HUES64 (cell line): ENCODE data around the gene TIPARP.
"Not testable (repeated sequence)": the region's sequence is repeated elsewhere in the genome, so short reads cannot be mapped to it uniquely, and the experiment has no call there.

Source experiments
- H3K27ac ChIP-seq: 2 replicates; pipeline ENCODE4 v1.7.0; 2013; ENCODE audit warnings: low read depth, low read length, inconsistent platforms
- H3K27me3 ChIP-seq: 2 replicates; pipeline ENCODE4 v1.6.1; 2013; ENCODE audit warnings: mild to moderate bottlenecking, low read length; ENCODE audit not compliant: insufficient read depth
- H3K36me3 ChIP-seq: 2 replicates; pipeline ENCODE4 v1.6.1; 2013; ENCODE audit warnings: mild to moderate bottlenecking, low read length; ENCODE audit not compliant: insufficient read depth
- H3K4me1 ChIP-seq: 2 replicates; pipeline ENCODE4 v1.6.1; 2013; ENCODE audit warnings: mild to moderate bottlenecking, low read length, moderate library complexity; ENCODE audit not compliant: insufficient read depth
- H3K4me3 ChIP-seq: 2 replicates; pipeline ENCODE4 v1.5.1; 2013; ENCODE audit warnings: mild to moderate bottlenecking, low read length, moderate library complexity
- H3K9ac ChIP-seq: 2 replicates; pipeline ENCODE4 v1.6.1; 2013; ENCODE audit warnings: mild to moderate bottlenecking, low read depth, low read length
- H3K9me3 ChIP-seq: 2 replicates; pipeline ENCODE4 v1.6.1; 2013; ENCODE audit warnings: low read depth, low read length; ENCODE audit not compliant: insufficient read depth
- WGBS: fragments of 150-250, 120-280 bp; methylation state at CpG from one replicate; pipeline ENCODE4 v1.1.7; 2013; ENCODE audit warnings: missing lambda C conversion rate; 5-methylcytosine and 5-hydroxymethylcytosine counted together

The TIPARP gene

DNA sequence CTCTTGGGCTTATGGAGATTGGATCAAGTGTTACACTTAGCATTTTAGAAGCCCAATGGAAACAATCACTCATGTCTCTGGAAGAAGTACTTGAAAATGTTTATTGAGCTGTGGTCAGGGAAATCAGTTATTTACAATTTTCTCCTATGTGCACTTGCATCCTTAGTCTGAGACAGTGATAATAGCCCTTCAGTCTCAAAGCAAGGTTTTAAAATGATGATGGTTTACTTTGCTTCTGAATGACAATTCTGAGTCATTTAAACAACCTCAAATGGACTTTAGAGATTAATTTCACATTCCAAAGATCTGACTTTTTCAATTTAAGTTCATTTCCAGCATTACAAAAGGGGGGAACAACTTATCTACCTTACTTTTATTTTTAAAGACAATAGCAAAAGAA lies 20.1 kb downstream of the TIPARP start:
- no peak overlapping the region for H3K27ac ChIP-seq
- H3K4me1 ChIP-seq = no peaks in the 10 kb centered on the region; the same call in 1 of the 2 replicates
- no peaks in the 10 kb centered on the region for H3K27me3 ChIP-seq

DNA sequence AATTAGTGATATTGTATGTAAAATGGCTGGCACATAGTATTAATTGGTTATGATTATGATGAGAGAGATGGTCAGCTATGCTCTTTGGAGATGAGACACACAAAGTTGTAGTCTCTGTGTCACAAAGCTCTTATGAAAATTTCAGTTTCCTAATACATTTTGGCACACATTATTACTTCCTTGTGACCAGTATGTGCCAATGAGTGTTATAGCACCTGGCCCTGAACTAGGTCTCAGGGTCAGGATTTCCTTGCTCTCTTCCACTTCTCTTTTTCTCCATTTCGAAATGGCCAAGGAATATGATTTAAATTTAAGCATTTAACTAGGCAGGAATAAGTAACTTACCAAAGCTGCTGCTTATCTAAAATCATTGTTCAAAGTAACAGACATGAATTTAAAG lies 28.0 kb downstream of the TIPARP start:
- no peak overlapping the region for H3K27ac ChIP-seq
- no peak overlapping the region for H3K9ac ChIP-seq
- H3K4me1 ChIP-seq = no peaks in the 10 kb centered on the region
- no CpG with 5 or more reads among the region's 1 CpG for WGBS
- no peaks in the 10 kb centered on the region for H3K27me3 ChIP-seq
- H3K4me3 ChIP-seq = no peak overlapping the region
- no peaks in the 10 kb centered on the region for H3K9me3 ChIP-seq
- H3K36me3 ChIP-seq = peaks cover 35% of the 10 kb centered on the region

More for the DNA sequence above, 20.1 kb downstream of the TIPARP start:
- Histone ChIP-seq H3K9ac (no peak overlapping the region), H3K36me3 (peaks cover 41% of the 10 kb centered on the region), H3K9me3 (no peaks in the 10 kb centered on the region), H3K4me3 (no peak overlapping the region)

DNA sequence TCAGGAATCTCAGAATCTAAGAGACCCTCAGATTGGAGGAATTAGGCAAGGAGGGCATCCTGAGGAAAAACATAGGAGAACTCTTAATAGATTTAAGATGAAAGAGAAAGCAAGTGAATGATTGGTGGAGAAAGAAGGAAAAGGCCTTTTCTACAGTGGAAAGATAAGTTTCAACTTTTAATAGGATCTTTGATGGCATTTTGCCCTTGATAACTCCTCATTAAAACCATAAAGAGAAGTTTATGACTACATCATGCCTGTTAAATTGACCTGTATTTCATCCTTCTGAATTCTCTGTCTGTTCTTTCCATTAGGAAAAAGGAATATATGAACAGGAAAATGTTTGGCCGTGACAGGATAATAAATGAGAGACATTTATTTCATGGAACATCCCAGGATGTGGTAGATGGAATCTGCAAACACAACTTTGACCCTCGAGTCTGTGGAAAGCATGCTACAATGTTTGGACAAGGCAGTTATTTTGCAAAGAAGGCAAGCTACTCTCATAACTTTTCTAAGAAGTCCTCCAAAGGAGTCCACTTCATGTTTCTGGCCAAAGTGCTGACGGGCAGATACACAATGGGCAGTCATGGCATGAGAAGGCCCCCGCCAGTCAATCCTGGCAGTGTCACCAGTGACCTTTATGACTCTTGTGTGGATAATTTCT lies 30.1 kb downstream of the TIPARP start:
- H3K4me1 ChIP-seq = no peaks in the 10 kb centered on the region
- no peak overlapping the region for H3K9ac ChIP-seq
- WGBS = 95% methylated on average over 4 of the region's 4 CpGs
- H3K36me3 ChIP-seq = peaks cover 30% of the 10 kb centered on the region
- H3K27me3 ChIP-seq = no peaks in the 10 kb centered on the region
- H3K27ac ChIP-seq = no peak overlapping the region
- H3K9me3 ChIP-seq = no peaks in the 10 kb centered on the region
- H3K4me3 ChIP-seq = no peak overlapping the region

DNA sequence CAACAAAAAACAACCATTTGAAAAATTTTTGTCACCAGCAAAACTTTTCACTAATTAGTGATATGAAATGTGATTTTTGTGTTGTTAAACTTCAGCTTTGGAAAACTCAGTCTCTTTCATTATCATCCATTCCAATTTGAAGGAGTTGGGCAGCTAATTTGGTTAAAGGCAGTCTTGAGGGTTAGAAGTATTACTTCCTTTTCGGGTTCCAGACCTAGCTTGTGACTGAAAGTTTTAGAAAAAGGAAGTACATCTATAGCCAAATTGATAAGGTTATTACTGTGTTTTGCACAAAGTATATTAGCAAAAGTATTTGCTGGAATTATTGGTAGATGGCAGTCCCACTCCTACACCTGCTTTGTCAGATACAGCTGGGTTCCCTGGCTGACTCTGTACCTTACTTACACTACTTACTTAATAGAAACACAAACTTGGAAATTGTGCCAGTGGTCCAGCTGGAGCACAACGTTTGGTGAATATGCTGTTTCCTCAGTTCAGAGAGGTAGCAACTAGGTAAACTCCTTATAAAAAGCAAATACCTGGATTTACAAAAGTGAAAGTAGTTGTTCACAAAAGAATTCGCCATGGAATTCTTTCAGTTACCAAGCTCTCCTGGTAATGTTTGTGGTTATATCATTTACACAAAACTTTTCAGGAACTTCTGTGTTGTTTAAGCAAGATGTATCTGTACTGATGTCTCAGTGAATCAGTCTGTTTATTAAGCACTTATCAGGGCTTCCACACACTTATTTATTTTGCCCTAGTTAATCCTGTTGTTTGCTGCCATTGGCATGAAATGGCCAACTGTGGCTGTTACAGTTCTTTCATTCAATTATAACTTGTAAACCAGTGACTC lies 31.6 kb downstream of the TIPARP start:
- no peaks in the 10 kb centered on the region for H3K4me1 ChIP-seq
- no peak overlapping the region for H3K9ac ChIP-seq
- no peaks in the 10 kb centered on the region for H3K27me3 ChIP-seq
- 92% methylated on average over 2 of the region's 3 CpGs for whole genome bisulfite sequencing
- no peak overlapping the region for H3K27ac ChIP-seq
- H3K36me3 ChIP-seq = peaks cover 35% of the 10 kb centered on the region
- no peaks in the 10 kb centered on the region for H3K9me3 ChIP-seq
- H3K4me3 ChIP-seq = no peak overlapping the region

DNA sequence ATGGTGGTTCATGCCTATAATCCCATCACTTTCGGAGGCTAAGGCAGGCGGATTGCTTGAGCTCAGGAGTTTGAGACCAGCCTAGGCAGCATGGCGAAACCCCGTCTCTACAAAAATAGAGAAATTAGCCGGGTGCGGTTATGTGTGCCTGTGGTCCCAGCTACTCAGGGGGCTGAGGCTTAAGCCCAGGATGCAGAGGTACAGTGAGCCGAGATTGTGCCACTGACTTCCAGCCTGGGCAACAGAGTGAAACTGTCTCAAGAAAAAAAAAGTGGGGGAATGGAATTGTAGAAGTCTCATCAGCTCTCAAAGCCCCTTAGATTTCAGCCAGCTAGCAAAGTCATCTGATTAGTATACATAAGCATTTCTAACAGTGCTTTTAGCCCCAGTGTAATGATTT lies 33.2 kb downstream of the TIPARP start:
- peaks cover 36% of the 10 kb centered on the region for H3K36me3 ChIP-seq
- 95% methylated on average over 7 of the region's 7 CpGs for WGBS

DNA sequence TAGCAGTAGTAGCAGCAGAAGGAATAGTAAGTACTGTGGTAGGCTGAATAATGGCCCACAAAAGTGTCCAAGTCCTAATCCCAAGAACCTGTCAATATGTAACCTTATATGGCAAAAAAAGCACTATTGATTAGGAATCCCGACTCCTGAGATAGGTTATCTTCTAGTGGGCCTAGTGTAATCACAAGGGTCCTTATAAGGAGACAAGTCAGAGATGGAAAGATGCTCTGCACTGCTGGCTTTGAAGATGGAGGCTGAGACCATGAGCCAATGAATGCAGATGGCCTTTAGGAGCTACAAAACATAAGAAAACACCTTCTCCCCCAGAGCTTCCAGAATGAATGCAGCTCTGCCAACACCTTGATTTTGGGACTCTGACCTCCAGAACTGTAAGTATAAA lies 36.0 kb downstream of the TIPARP start:
- Histone ChIP-seq H3K36me3 (peaks cover 16% of the 10 kb centered on the region; the same call in 1 of the 2 replicates), H3K27me3 (no peaks in the 10 kb centered on the region), H3K9me3 (no peaks in the 10 kb centered on the region), H3K4me3 (no peak overlapping the region), H3K27ac (no peak overlapping the region), H3K4me1 (no peaks in the 10 kb centered on the region), H3K9ac (no peak overlapping the region)
- 89% methylated on average over 1 of the region's 1 CpG for WGBS

More for the DNA sequence above, 33.2 kb downstream of the TIPARP start:
- Histone ChIP-seq H3K27me3 (no peaks in the 10 kb centered on the region), H3K27ac (no peak overlapping the region), H3K9ac (no peak overlapping the region), H3K9me3 (no peaks in the 10 kb centered on the region), H3K4me3 (no peak overlapping the region), H3K4me1 (no peaks in the 10 kb centered on the region)

DNA sequence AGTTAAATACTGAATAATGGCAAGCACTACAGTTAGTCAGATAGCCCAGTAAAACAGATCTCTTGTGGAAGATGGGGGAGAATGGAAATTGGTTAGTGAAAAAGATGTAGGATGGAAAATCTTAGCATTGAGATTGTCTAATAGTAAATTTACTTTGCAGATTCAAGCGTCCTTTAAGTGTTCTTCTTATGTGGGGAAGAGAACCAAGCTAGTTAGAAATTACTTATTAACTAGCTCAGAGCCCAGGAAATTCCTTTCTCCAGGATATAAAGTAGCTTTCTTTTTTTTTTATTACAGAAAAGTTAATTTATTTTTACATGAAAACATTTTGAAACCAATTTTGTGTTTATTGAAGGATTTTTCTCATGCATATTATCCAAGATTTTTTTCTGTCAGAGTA lies 36.7 kb downstream of the TIPARP start:
- WGBS = 86% methylated on average over 1 of the region's 1 CpG
- Histone ChIP-seq H3K27me3 (no peaks in the 10 kb centered on the region), H3K36me3 (peaks cover 13% of the 10 kb centered on the region; the same call in 1 of the 2 replicates), H3K9me3 (no peaks in the 10 kb centered on the region), H3K9ac (no peak overlapping the region), H3K4me1 (no peaks in the 10 kb centered on the region), H3K27ac (no peak overlapping the region), H3K4me3 (no peak overlapping the region)

DNA sequence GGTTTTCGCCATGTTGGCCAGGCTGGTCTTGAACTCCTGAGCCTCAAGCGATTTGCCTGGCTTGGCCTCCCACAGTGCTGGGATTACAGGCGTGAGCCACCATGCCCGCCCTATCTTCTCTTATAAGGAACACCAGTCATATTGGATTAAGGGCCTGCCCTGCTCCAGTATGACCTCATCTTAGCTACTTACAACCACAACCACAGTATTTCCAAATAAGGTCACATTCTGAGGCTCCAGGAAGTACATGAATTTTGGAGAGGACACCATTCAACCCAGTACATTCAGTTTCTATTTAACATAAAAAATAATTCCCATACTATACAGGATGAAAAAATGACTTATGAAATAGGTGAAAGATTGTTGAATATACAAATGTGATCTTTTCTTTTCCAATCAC lies 37.6 kb downstream of the TIPARP start:
- not testable (repeated sequence) for H3K9me3 ChIP-seq, H3K9ac ChIP-seq, H3K27ac ChIP-seq, H3K36me3 ChIP-seq, H3K27me3 ChIP-seq, H3K4me1 ChIP-seq, H3K4me3 ChIP-seq
- WGBS = 100% methylated on average over 2 of the region's 4 CpGs

DNA sequence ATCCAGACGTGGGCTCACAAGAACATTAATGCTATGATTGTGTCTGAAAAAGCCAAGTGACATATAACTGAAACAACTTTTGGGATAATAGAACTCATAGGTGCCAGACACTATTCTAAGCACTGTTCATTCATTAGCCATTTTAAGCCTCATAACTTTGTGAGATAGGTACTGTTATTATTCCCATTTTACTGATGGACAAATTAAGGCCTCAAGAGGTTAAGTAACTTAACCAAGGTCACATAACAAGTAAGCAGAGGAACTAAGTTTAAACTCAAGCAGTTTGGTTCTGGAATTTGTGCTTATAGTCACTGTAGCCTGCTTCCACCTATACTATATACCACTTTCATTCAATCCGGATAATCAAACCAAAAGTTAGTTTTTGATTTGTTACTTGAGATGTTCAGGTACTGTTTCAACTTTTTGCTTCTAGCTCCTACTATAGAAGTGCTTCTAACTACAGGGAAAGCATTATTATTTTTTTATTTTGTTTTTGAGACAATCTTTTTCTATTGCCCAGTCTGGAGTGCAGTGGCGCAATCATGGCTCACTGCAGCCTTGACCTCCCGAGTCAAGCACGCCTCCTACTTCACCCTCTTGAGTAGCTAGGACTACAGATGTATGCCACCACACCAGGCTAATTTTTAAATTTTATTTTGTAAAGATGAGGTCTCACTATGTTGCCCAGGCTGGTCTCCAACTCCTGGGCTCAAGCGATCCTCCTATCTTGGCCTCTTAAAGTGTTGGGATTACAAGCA lies 41.9 kb downstream of the TIPARP start:
- H3K27me3 ChIP-seq = no peaks in the 10 kb centered on the region
- H3K9me3 ChIP-seq = no peaks in the 10 kb centered on the region
- H3K27ac ChIP-seq = no peak overlapping the region
- peaks cover 15% of the 10 kb centered on the region for H3K4me1 ChIP-seq
- 79% methylated on average over 5 of the region's 6 CpGs for WGBS
- no peak overlapping the region for H3K9ac ChIP-seq
- H3K4me3 ChIP-seq = no peak overlapping the region
- H3K36me3 ChIP-seq = no peaks in the 10 kb centered on the region; the same call in 1 of the 2 replicates

DNA sequence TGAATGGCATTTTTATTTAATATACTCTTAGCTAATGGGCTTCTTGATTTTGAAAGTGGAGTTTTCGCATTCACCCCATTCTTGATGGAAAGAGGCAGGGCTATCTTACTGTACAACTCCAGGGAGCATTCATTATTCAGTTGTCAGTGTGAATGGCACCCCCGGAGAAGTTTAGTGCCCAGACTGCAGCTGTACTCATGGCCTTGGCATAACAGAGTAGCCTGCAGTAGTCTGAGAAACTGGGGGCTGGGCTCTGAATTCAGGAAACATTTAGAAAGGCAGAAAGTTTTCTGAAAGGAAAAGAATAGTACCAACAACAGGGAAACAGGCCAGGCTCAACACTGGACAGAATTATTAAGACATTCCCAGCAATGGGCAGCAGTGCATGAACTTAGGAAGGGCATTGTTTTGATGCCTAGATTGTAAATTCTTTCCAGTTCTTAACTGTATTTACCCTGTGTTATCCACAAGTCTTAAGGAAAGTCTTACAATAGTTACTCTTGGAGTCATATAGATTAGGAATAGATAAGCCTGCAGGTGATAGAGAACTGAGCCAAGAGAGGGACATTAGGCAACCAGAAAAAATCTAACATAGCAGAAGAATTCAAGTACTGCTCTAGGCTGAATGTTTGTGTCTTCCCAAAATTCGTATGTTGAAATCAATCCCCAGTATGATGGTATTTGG lies 44.4 kb downstream of the TIPARP start:
- no peaks in the 10 kb centered on the region for H3K27me3 ChIP-seq
- H3K4me1 ChIP-seq = peaks cover 20% of the 10 kb centered on the region
- H3K9ac ChIP-seq = no peak overlapping the region
- H3K9me3 ChIP-seq = no peaks in the 10 kb centered on the region
- H3K4me3 ChIP-seq = no peak overlapping the region
- no peaks in the 10 kb centered on the region; the same call in 1 of the 2 replicates for H3K36me3 ChIP-seq
- WGBS = 83% methylated on average over 3 of the region's 3 CpGs
- H3K27ac ChIP-seq = no peak overlapping the region
